ENCODE measurements around the gene CTTNBP2.

CTTNBP2 gene

GRCh38 chr7:117828825-117829224, 44.4 kb downstream of the CTTNBP2 start:
- DNase-seq (ENCODE audit: low read depth in 2 of 3, low spot score in 1 of 3), result no peak

- DNase-seq (ENCODE audit: low read depth in 2 of 3, low spot score in 1 of 3), result no peak
Observed at GRCh38 chr7:117827862-117828261, 45.4 kb downstream of the CTTNBP2 start.

GRCh38 chr7:117825132-117825531, 48.1 kb downstream of the CTTNBP2 start:
- DNase-seq (ENCODE audit: low read depth in 2 of 3, low spot score in 1 of 3), result no peak

GRCh38 chr7:117824592-117824991, 48.6 kb downstream of the CTTNBP2 start:
- no peak for DNase-seq (ENCODE audit: low read depth in 2 of 3, low spot score in 1 of 3)

- DNase-seq (ENCODE audit: low read depth in 2 of 3, low spot score in 1 of 3), result no peak
Observed at GRCh38 chr7:117819558-117819957, 53.7 kb downstream of the CTTNBP2 start.

- no peak for DNase-seq (ENCODE audit: low read depth in 2 of 3, low spot score in 1 of 3)
Observed at GRCh38 chr7:117818232-117818631, 55.0 kb downstream of the CTTNBP2 start.

- no peak for DNase-seq (ENCODE audit: low read depth in 2 of 3, low spot score in 1 of 3)
Observed at GRCh38 chr7:117816727-117817126, 56.5 kb downstream of the CTTNBP2 start.

GRCh38 chr7:117811696-117812095, 61.5 kb downstream of the CTTNBP2 start:
- DNase-seq (ENCODE audit: low read depth in 2 of 3, low spot score in 1 of 3), result no peak

GRCh38 chr7:117810642-117811512, 62.4 kb downstream of the CTTNBP2 start:
- no peak for DNase-seq (ENCODE audit: low read depth in 2 of 3, low spot score in 1 of 3)

GRCh38 chr7:117809958-117810357, 63.3 kb downstream of the CTTNBP2 start:
- no peak for DNase-seq (ENCODE audit: low read depth in 2 of 3, low spot score in 1 of 3)

GRCh38 chr7:117808910-117809705, 64.1 kb downstream of the CTTNBP2 start:
- no peak for DNase-seq (ENCODE audit: low read depth in 2 of 3, low spot score in 1 of 3)

GRCh38 chr7:117808341-117808757, 64.9 kb downstream of the CTTNBP2 start:
- DNase-seq (ENCODE audit: low read depth in 2 of 3, low spot score in 1 of 3), result no peak

GRCh38 chr7:117807676-117808075, 65.6 kb downstream of the CTTNBP2 start:
- DNase-seq (ENCODE audit: low read depth in 2 of 3, low spot score in 1 of 3), result no peak

- DNase-seq (ENCODE audit: low read depth in 2 of 3, low spot score in 1 of 3), result no peak
Observed at GRCh38 chr7:117806011-117806410, 67.2 kb downstream of the CTTNBP2 start.

GRCh38 chr7:117805241-117805640, 68.0 kb downstream of the CTTNBP2 start:
- DNase-seq (ENCODE audit: low read depth in 2 of 3, low spot score in 1 of 3), result no peak

GRCh38 chr7:117803476-117803875, 69.8 kb downstream of the CTTNBP2 start:
- DNase-seq (ENCODE audit: low read depth in 2 of 3, low spot score in 1 of 3), result no peak

GRCh38 chr7:117802660-117803059, 70.6 kb downstream of the CTTNBP2 start:
- DNase-seq (ENCODE audit: low read depth in 2 of 3, low spot score in 1 of 3), result no peak

- DNase-seq (ENCODE audit: low read depth in 2 of 3, low spot score in 1 of 3), result no peak
Observed at GRCh38 chr7:117800841-117801240, 72.4 kb downstream of the CTTNBP2 start.

GRCh38 chr7:117800406-117800805, 72.8 kb downstream of the CTTNBP2 start:
- no peak for DNase-seq (ENCODE audit: low read depth in 2 of 3, low spot score in 1 of 3)

GRCh38 chr7:117796889-117797288, 76.4 kb downstream of the CTTNBP2 start:
- no peak for DNase-seq (ENCODE audit: low read depth in 2 of 3, low spot score in 1 of 3)

GRCh38 chr7:117793976-117794375, 79.3 kb downstream of the CTTNBP2 start:
- DNase-seq (ENCODE audit: low read depth in 2 of 3, low spot score in 1 of 3), result no peak

- DNase-seq (ENCODE audit: low read depth in 2 of 3, low spot score in 1 of 3), result no peak
Observed at GRCh38 chr7:117793521-117793920, 79.7 kb downstream of the CTTNBP2 start.

All from stimulated activated CD4-positive, alpha-beta T cell treated with anti-CD3 and anti-CD28 coated beads, Interleukin-12 subunit alpha, Interleukin-12 subunit beta, amount 100 ng/mL, for 48 hours (primary cell).